NCI-H748 (cell line): ENCODE results near the gene ESPN.
A peak's percentile ranks its signal among the peaks of the same experiment; 100 is the strongest.

ENCODE experiments used
- DNase-seq: peaks from one replicate; lab custom pipeline; 2025; ENCODE audit not compliant: unreplicated experiment; lab: John Stamatoyannopoulos, UW

ESPN gene

GRCh38 chr1:6409733-6410132, 14.8 kb upstream of the ESPN start:
- DNase-seq = no peak

- DNase-seq = no peak
Observed at GRCh38 chr1:6410248-6410893, 14.2 kb upstream of the ESPN start.

- peak; percentile 68 for DNase-seq
Observed at GRCh38 chr1:6412896-6413295, 11.7 kb upstream of the ESPN start.

GRCh38 chr1:6414443-6414844, 10.1 kb upstream of the ESPN start:
- DNase-seq = peak; percentile 52

GRCh38 chr1:6414881-6415626, 9.5 kb upstream of the ESPN start:
- no peak for DNase-seq

- no peak for DNase-seq
Observed at GRCh38 chr1:6416295-6416656, 8.3 kb upstream of the ESPN start.

- no peak for DNase-seq
Observed at GRCh38 chr1:6416906-6417305, 7.7 kb upstream of the ESPN start.

GRCh38 chr1:6417961-6418667, 6.5 kb upstream of the ESPN start:
- no peak for DNase-seq

- no peak for DNase-seq
Observed at GRCh38 chr1:6418668-6419396, 5.7 kb upstream of the ESPN start.

- peak; percentile 60 for DNase-seq
Observed at GRCh38 chr1:6419397-6419803, 5.2 kb upstream of the ESPN start.

- DNase-seq = peak; percentile 59
Observed at GRCh38 chr1:6419804-6420453, 4.6 kb upstream of the ESPN start, which contains the start of gene HES2. Gene HES2, minus strand, starts transcription at chr1:6419919. Its CDS starts 99 bp downstream, at chr1:6419820.

- no peak for DNase-seq
Observed at GRCh38 chr1:6420454-6421042, 4.0 kb upstream of the ESPN start.

GRCh38 chr1:6421266-6421665, 3.3 kb upstream of the ESPN start:
- DNase-seq = no peak

GRCh38 chr1:6423321-6423999, 1.1 kb upstream of the ESPN start:
- DNase-seq = peak; percentile 80

GRCh38 chr1:6424000-6424565, 493 bp upstream of the ESPN start:
- peak; percentile 36 for DNase-seq

GRCh38 chr1:6425658-6426057, 1.1 kb downstream of the ESPN start:
- DNase-seq = no peak

GRCh38 chr1:6426277-6426971, 1.8 kb downstream of the ESPN start:
- no peak for DNase-seq

GRCh38 chr1:6426972-6427350, 2.4 kb downstream of the ESPN start:
- no peak for DNase-seq
